HG03558 (cell line): ENCODE data around the gene CSPG5.

ENCODE experiments used
- ATAC-seq: cut with Tn5 transposase; IDR thresholded peaks from one replicate; pipeline ENCODE4 v1.9.1; 2021; ENCODE audit warnings: moderate number of reproducible peaks; ENCODE audit not compliant: unreplicated experiment; ENCODE audit errors: extremely low read depth

Gene CSPG5, protein sequence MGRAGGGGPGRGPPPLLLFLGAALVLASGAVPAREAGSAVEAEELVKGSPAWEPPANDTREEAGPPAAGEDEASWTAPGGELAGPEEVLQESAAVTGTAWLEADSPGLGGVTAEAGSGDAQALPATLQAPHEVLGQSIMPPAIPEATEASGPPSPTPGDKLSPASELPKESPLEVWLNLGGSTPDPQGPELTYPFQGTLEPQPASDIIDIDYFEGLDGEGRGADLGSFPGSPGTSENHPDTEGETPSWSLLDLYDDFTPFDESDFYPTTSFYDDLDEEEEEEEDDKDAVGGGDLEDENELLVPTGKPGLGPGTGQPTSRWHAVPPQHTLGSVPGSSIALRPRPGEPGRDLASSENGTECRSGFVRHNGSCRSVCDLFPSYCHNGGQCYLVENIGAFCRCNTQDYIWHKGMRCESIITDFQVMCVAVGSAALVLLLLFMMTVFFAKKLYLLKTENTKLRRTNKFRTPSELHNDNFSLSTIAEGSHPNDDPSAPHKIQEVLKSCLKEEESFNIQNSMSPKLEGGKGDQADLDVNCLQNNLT

GRCh38 chr3:47578691-47579632 is at the start of gene CSPG5:
Gene CSPG5, minus strand, starts transcription at chr3:47578865. Its CDS starts 172 bp downstream, at chr3:47578693.
- ATAC-seq = no peak

DNA sequence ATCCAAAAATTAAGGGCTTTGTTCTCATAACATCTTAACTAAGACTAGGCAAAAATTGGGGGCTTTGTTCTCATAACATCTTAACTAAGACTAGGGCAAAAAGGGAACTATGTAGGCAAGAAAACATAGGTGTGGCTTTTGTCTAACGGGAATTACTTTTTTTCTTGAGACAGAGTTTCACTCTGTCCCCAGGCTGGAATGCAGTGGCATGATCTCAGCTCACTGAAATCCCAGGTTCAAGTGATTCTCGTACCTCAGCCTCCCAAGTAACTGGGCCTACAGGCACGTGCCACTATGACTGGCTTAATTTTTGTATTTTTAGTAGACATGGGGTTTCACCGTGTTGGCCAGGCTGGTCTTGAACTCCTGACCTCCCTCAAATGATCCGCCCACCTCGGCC is 49.8 kb upstream of the CSPG5 start:
- no peak for ATAC-seq

- no peak for ATAC-seq
Observed at GRCh38 chr3:47622671-47623461, 44.2 kb upstream of the CSPG5 start.

DNA sequence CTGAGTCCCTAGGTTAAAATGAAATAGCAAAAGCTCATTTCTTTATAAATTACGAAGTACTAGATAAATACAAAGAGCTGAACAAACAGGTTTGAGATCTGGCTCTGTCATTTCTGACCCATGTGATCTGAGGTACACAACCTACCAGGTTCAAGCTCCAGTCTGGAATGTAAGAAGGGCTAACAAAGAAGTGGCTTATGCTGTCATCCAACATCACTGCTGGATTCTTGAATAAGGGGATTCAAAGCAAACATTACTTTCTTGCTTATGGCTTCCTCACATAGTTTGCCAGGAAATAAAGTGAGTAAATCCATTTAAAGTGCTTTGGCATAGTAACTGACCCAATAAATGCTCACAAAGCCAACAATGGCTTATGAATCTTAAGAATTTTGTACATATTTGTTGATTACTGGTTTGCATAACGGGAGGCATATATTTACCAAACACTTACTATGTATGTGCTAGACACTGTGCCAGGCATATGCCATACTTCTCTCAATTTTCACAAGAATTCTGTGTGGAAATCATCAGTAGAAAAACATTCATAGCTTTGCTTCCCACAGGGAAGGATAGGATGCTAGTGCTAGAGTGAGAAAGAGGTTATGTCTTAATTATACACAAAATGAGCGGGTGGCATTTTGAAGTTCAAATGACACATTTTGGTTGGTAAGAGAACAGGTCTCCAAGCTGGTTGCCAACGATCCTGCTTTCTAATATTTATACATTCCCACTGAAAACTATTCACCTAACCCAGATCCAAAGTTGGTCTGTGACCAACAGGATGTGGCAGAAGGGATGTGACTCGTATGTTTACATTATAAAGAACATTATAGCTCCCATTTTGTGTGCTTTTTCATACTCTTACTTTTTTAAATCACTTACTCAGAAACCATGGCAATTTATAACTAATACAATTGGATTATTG is 38.7 kb upstream of the CSPG5 start:
- no peak for ATAC-seq

- ATAC-seq = no peak
Observed at GRCh38 chr3:47614788-47615187, 36.1 kb upstream of the CSPG5 start.

- ATAC-seq = no peak
Observed at GRCh38 chr3:47613722-47614121, 35.1 kb upstream of the CSPG5 start.

- ATAC-seq = no peak
Observed at GRCh38 chr3:47612879-47613278, 34.2 kb upstream of the CSPG5 start.

- ATAC-seq = no peak
Observed at GRCh38 chr3:47612178-47612577, 33.5 kb upstream of the CSPG5 start.

- ATAC-seq = no peak
Observed at GRCh38 chr3:47611576-47611975, 32.9 kb upstream of the CSPG5 start.

- no peak for ATAC-seq
Observed at GRCh38 chr3:47610583-47610982, 31.9 kb upstream of the CSPG5 start.

DNA sequence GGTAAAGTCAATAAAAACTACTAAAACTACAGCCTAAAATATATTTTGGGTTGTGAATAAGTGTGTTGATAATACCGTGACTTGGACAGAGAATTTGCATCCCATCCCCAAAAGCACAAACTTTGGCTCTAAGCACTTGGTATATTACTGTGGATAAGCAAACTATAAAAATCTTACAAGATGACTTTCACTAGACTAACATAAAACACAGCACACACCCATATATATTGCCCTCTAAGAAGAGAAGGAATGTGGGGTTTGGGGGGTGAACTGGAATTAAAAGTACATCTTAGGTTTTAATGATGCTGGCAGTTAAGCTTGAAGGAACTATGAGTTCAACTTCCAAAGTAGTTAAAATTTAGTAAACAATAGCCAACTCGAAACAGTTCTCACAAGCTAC is 28.7 kb upstream of the CSPG5 start:
- no peak for ATAC-seq

DNA sequence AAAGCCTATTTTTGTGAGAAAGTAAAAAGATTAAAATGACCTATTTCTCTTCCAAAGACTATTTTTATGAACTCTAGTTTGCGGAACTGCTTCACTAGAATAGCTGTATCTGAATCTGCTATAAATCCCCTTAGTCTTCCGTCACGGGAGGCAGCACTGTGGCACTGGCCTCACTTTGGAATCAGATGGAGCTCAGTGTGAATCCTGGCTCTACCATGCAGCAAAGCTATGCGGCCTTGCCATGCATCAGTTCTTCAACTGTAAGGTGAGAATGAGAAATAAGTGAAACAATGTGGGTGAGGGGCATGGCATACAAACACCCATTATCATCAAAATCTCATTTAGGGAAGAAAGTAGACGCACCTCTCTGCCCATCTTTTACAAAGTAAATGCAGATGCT is 27.5 kb upstream of the CSPG5 start:
- ATAC-seq = no peak

- ATAC-seq = no peak
Observed at GRCh38 chr3:47605652-47606051, 27.0 kb upstream of the CSPG5 start.

DNA sequence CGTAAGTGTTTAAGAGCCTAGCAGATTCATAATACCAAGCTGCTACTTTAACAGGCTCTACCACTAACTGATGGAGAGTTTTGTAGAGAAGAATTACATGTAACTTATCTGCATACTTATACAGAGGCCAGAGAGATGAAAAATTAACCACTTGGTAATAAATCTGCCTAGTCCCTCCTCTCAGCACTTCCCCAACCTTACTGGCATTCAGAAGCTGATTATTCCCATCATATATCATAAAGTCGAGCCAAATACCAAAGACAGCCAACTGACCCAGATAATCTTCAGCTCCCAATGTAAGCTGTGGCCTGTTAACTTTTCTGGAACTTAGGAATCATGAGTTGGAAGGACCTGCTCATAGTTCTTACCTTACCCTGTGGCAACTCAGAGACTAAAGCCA is 25.5 kb upstream of the CSPG5 start:
- ATAC-seq = no peak

- no peak for ATAC-seq
Observed at GRCh38 chr3:47603332-47603731, 24.7 kb upstream of the CSPG5 start.

- no peak for ATAC-seq
Observed at GRCh38 chr3:47601281-47601680, 22.6 kb upstream of the CSPG5 start.

GRCh38 chr3:47594792-47595191 is 16.1 kb upstream of the CSPG5 start:
- no peak for ATAC-seq

DNA sequence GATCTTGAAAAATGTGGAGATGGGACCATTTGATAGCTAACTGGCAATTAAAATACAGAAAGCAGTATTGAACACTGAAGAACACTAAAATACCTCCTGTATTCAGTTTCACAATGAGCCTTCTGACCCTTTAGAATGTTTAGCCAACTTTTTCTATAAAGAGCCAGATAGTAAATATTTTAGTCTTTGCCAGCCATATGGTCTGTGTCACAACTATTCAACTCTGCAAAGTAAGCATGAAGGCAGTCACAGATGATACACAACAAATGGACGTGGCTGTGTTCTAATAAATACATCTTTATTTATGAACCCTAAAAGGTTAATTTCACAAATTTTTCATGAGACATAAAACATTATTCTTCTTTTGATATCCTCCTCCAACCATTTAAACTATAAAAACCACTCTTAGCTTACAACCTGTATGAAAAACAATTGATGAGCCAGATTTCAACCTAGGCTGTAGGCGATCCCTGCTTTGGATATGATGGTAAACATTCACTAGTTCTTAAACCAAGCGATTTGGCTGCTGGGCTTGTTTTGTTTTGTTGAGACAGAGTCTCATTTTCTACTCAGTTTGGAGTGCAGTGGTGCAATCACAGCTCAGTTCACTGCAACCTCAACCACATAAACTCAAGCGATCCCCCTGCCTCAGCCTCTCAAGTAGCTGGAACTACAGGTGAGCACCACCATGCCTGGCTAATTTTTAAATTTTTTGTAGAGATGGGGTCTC is 13.6 kb upstream of the CSPG5 start:
- no peak for ATAC-seq

DNA sequence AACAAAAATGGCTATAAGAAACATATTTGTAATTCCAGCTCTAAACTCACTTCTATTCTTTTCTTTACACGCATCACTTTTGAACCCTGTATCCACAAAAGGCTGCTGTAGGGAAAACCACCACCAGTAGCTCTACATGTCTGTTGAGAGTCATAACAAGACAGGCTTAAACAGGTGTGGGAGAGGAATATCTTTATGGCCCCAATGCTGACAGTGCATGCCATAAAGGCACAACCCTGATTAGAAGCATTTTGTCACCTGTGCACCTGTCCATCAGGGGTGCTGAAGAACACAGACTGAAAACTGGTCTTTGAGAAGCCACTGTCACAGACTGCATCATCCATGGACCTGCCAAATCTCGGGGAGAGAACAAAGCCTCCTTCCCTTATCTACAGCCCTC is 11.6 kb upstream of the CSPG5 start:
- ATAC-seq = no peak
